Measurements from ENCODE around the gene KAZN. TPM values are rescaled to one million over a fixed set of nuclear protein-coding genes. Genes with fewer than 3 reads are reported as not detected.

The KAZN gene
- polyA plus RNA-seq, 2 of the 4 experiments (the other 2 are of a cell fraction) = 1.3 to 1.9 TPM

- 1% methylated on average over 3 of the region's 3 CpGs for WGBS (ENCODE audit: missing lambda C conversion rate)
- no peaks in the 10 kb centered on the region for H3K9me3 ChIP-seq
- H3K4me1 ChIP-seq = no peaks in the 10 kb centered on the region
- no peak for TF ChIP-seq MAFK (IDR thresholded peaks at IDR 0.05; ENCODE audit: partially characterized antibody)
- no peak for TF ChIP-seq MYC (IDR thresholded peaks at IDR 0.05; ENCODE audit: borderline replicate concordance, low read length)
- no peak for TF ChIP-seq ZSCAN20 (CRISPR knock-in tag; IDR thresholded peaks at IDR 0.05)
- no peak for TF ChIP-seq USF2 (IDR thresholded peaks at IDR 0.05)
- ATAC-seq (no peak), FAIRE-seq (no peak), DNase-seq (ENCODE audit: low read depth in 1 of 2, low spot score in 1 of 2) (no peak)
- H3K4me3 ChIP-seq = no peak overlapping the region
- ChIA-PET POLR2A (no interaction called here), CTCF (no interaction called here)
- no peak overlapping the region for H3K4me2 ChIP-seq
- H3K27ac ChIP-seq = no peak overlapping the region
Measured at GRCh38 chr1:14642712-14643111, 44.2 kb downstream of the KAZN start.

- no peak for FAIRE-seq
- ChIA-PET POLR2A (no interaction called here), CTCF (no interaction called here)
- no peaks in the 10 kb centered on the region for H3K4me1 ChIP-seq
- H3K4me3 ChIP-seq = no peak overlapping the region
- H3K27ac ChIP-seq = no peak overlapping the region
- no peak for TF ChIP-seq BCL3 (IDR thresholded peaks at IDR 0.05)
- TF ChIP-seq PHF8 (IDR thresholded peaks at IDR 0.05; ENCODE audit: borderline replicate concordance, low read depth) = no peak
- no peak for TF ChIP-seq HEYL (CRISPR knock-in tag; IDR thresholded peaks at IDR 0.05)
- TF ChIP-seq RCOR1 (IDR thresholded peaks at IDR 0.05; ENCODE audit: low read depth, low read length) = no peak
- no peak for TF ChIP-seq KDM5A (IDR thresholded peaks at IDR 0.05)
- no peak for TF ChIP-seq MYC (IDR thresholded peaks at IDR 0.05; ENCODE audit: borderline replicate concordance, low read length)
- TF ChIP-seq HOXB13 (CRISPR knock-in tag; IDR thresholded peaks at IDR 0.05; ENCODE audit: low read depth) = no peak
- TF ChIP-seq CBX8 (IDR thresholded peaks at IDR 0.05) = no peak
- TF ChIP-seq HDAC2 (IDR thresholded peaks at IDR 0.05) = no peak
- TF ChIP-seq FOXS1 (CRISPR knock-in tag; IDR thresholded peaks at IDR 0.05) = no peak
- no peak for TF ChIP-seq RNF2 (IDR thresholded peaks at IDR 0.05; ENCODE audit: borderline replicate concordance, low read depth)
- no peak for TF ChIP-seq EHMT2 (IDR thresholded peaks at IDR 0.05; ENCODE audit: low read depth)
- no peak for TF ChIP-seq KDM1A (IDR thresholded peaks at IDR 0.05; ENCODE audit: low read depth)
- no peak for TF ChIP-seq MAFK (IDR thresholded peaks at IDR 0.05; ENCODE audit: partially characterized antibody)
- TF ChIP-seq SREBF2 (IDR thresholded peaks at IDR 0.05) = no peak
- TF ChIP-seq HOXA7 (CRISPR knock-in tag; IDR thresholded peaks at IDR 0.05) = no peak
- TF ChIP-seq PBX3 (IDR thresholded peaks at IDR 0.05) = no peak
- no peak for TF ChIP-seq ZSCAN20 (CRISPR knock-in tag; IDR thresholded peaks at IDR 0.05)
- no peak for TF ChIP-seq HOXB5 (CRISPR knock-in tag; IDR thresholded peaks at IDR 0.05)
- WGBS (ENCODE audit: missing lambda C conversion rate) = 28% methylated on average over 8 of the region's 8 CpGs
- no peak for DNase-seq (ENCODE audit: low read depth in 1 of 2, low spot score in 1 of 2)
- no peak overlapping the region for H3K4me2 ChIP-seq
- no peak for ATAC-seq
- no peaks in the 10 kb centered on the region for H3K9me3 ChIP-seq
Measured at GRCh38 chr1:14646973-14647372, 48.5 kb downstream of the KAZN start.

GRCh38 chr1:14647777-14648176 is 49.3 kb downstream of the KAZN start:
- no peak for ATAC-seq
- Histone ChIP-seq H3K4me3 (no peak overlapping the region), H3K4me1 (no peaks in the 10 kb centered on the region), H3K4me2 (no peak overlapping the region), H3K27ac (no peak overlapping the region), H3K9me3 (no peaks in the 10 kb centered on the region)
- TF ChIP-seq ESRRA (IDR thresholded peaks at IDR 0.05; ENCODE audit: borderline replicate concordance, low read length) (no peak), HOXB5 (CRISPR knock-in tag; IDR thresholded peaks at IDR 0.05) (no peak), FOXS1 (CRISPR knock-in tag; IDR thresholded peaks at IDR 0.05) (no peak), ZSCAN20 (CRISPR knock-in tag; IDR thresholded peaks at IDR 0.05) (no peak), USF2 (IDR thresholded peaks at IDR 0.05) (no peak), RNF2 (IDR thresholded peaks at IDR 0.05; ENCODE audit: borderline replicate concordance, low read depth) (no peak), CHD2 (IDR thresholded peaks at IDR 0.05; ENCODE audit: low read length, partially characterized antibody) (no peak), CBX2 (IDR thresholded peaks at IDR 0.05; ENCODE audit: borderline replicate concordance, low read depth) (no peak), SREBF2 (IDR thresholded peaks at IDR 0.05) (no peak), SMC3 (IDR thresholded peaks at IDR 0.05) (no peak), TP53 (CRISPR knock-in tag; IDR thresholded peaks at IDR 0.05) (no peak), NR3C1 (IDR thresholded peaks at IDR 0.05) (no peak)
- no peak for DNase-seq (ENCODE audit: low read depth in 1 of 2, low spot score in 1 of 2)
- 24% methylated on average over 3 of the region's 3 CpGs for WGBS (ENCODE audit: missing lambda C conversion rate)
- ChIA-PET POLR2A (no interaction called here), CTCF (no interaction called here)
- no peak for FAIRE-seq

Measured in A549 (cell line).